H1 (cell line): ENCODE data around the gene FKBP8. TPM values are rescaled to one million over a fixed set of nuclear protein-coding genes. Genes with fewer than 3 reads are reported as not detected.

Experiments
- CTCF ChIA-PET: fragments of 300-600 bp; sonication (Branson Sonifier 250); formaldehyde crosslinking; loops from one replicate; lab custom pipeline; 2021; ENCODE audit not compliant: partially characterized antibody; lab: Charles Lee
- POLR2A ChIA-PET: fragments of 300-600 bp; sonication (Branson Sonifier 250); formaldehyde crosslinking; loops from one replicate; lab custom pipeline; 2021; ENCODE audit warnings: inconsistent platforms; ENCODE audit not compliant: partially characterized antibody; lab: Charles Lee
- DNase-seq, 2 experiments: peaks; one replicate each; pipeline versions ENCODE4 v3.0.0 to v3.0.0-alpha.2; 2010 to 2022; ENCODE audit warnings: low spot score in 2 of 2, low read depth in 1 of 2, mixed read lengths in 1 of 2
- FAIRE-seq: peaks from 2 replicates; lab custom pipeline; 2011; peaks lifted over from hg19 to GRCh38; lab: Jason Lieb, UNC
- H2AFZ ChIP-seq: 2 replicates; pipeline ENCODE4 v1.8.1; 2012; ENCODE audit warnings: low read length, inconsistent platforms
- H2AK5ac ChIP-seq: 2 replicates; pipeline ENCODE4 v1.6.1; 2013; ENCODE audit warnings: low read depth, low read length
- H2BK120ac ChIP-seq: replicated peaks from 2 replicates; pipeline ENCODE3; 2013; ENCODE audit warnings: low read depth, low read length, inconsistent platforms
- H2BK12ac ChIP-seq: 2 replicates; pipeline ENCODE4 v1.6.1; 2013; ENCODE audit warnings: low read depth, low read length
- H2BK15ac ChIP-seq: 2 replicates; pipeline ENCODE4 v1.6.1; 2013; ENCODE audit warnings: low read length
- H2BK20ac ChIP-seq: 2 replicates; pipeline ENCODE4 v1.6.1; 2013; ENCODE audit warnings: low read length
- H2BK5ac ChIP-seq: 2 replicates; pipeline ENCODE4 v1.6.1; 2013; ENCODE audit warnings: low read depth, low read length
- H3K14ac ChIP-seq: 2 replicates; pipeline ENCODE4 v1.6.1; 2013; ENCODE audit warnings: inconsistent platforms; ENCODE audit not compliant: insufficient read length
- H3K18ac ChIP-seq: 2 replicates; pipeline ENCODE4 v1.6.1; 2013; ENCODE audit warnings: low read length; ENCODE audit errors: extremely low read depth
- H3K23ac ChIP-seq: 2 replicates; pipeline ENCODE4 v1.6.1; 2013; ENCODE audit warnings: inconsistent platforms; ENCODE audit not compliant: insufficient read length
- H3K23me2 ChIP-seq: 2 replicates; pipeline ENCODE4 v1.6.1; 2013; ENCODE audit warnings: low read depth, low read length
- H3K27ac ChIP-seq: 2 replicates; pipeline ENCODE4 v1.6.1; 2011; ENCODE audit warnings: low read depth, low read length, inconsistent platforms
- H3K27me3 ChIP-seq, 4 experiments: replicated peaks in 1 of 4; 1 replicate in 1 of 4; 2 replicates in 3 of 4; pipeline versions ENCODE4 v1.6.1 to v1.8.1; 2011 to 2013; ENCODE audit warnings: low read length in 3 of 4, mild to moderate bottlenecking in 3 of 4, inconsistent platforms in 2 of 4, mixed read lengths in 2 of 4, moderate library complexity in 1 of 4; ENCODE audit not compliant: control insufficient read depth in 3 of 4, insufficient read depth in 3 of 4; ENCODE audit errors: extremely low read depth in 1 of 4
- H3K36me3 ChIP-seq, 4 experiments: 2 replicates each; pipeline versions ENCODE4 v1.6.1 to v1.8.1; 2011 to 2013; ENCODE audit warnings: mild to moderate bottlenecking in 4 of 4, low read length in 3 of 4, moderate library complexity in 2 of 4, control low read depth in 1 of 4, inconsistent platforms in 1 of 4; ENCODE audit not compliant: insufficient read depth in 4 of 4, control insufficient read depth in 2 of 4
- H3K4ac ChIP-seq: replicated peaks from 2 replicates; pipeline ENCODE3; 2013; ENCODE audit warnings: low read length, low read depth, mixed read lengths, inconsistent platforms; ENCODE audit not compliant: insufficient read length
- H3K4me1 ChIP-seq, 4 experiments: replicated peaks in 1 of 4; 1 replicate in 1 of 4; 2 replicates in 3 of 4; pipeline versions ENCODE4 v1.6.1 to v1.8.1; 2011 to 2013; ENCODE audit warnings: low read length in 3 of 4, inconsistent platforms in 2 of 4, mixed read lengths in 1 of 4; ENCODE audit not compliant: insufficient read depth in 4 of 4, control insufficient read depth in 3 of 4
- H3K4me2 ChIP-seq, 2 experiments: 2 replicates each; pipeline versions ENCODE4 v1.6.1 to v1.8.1; 2011 to 2013; ENCODE audit warnings: low read depth in 2 of 2, low read length in 2 of 2, control low read depth in 1 of 2, inconsistent platforms in 1 of 2, mild to moderate bottlenecking in 1 of 2; ENCODE audit not compliant: insufficient read depth in 1 of 2
- H3K4me3 ChIP-seq, 4 experiments: fragments of 200-600, 300-600 bp in 1 of 4; sonication (generic), shearing (Covaris generic), sonication (Bioruptor Twin) in 1 of 4; 2 replicates each; pipeline versions ENCODE4 v1.5.1 to v1.8.1; 2011 to 2016; ENCODE audit warnings: low read length in 4 of 4, low read depth in 3 of 4, control low read depth in 2 of 4, inconsistent platforms in 2 of 4, mild to moderate bottlenecking in 2 of 4, mixed read lengths in 1 of 4, moderate library complexity in 1 of 4; ENCODE audit not compliant: insufficient read depth in 2 of 4; ENCODE audit errors: extremely low read depth in 1 of 4
- H3K56ac ChIP-seq: replicated peaks from 2 replicates; pipeline ENCODE3; 2013; ENCODE audit warnings: low read depth, mild to moderate bottlenecking, mixed read lengths, low read length, inconsistent platforms; ENCODE audit not compliant: insufficient read length
- H3K79me1 ChIP-seq: 2 replicates; pipeline ENCODE4 v1.6.1; 2013; ENCODE audit warnings: low read depth, low read length, control low read depth
- H3K79me2 ChIP-seq, 2 experiments: 2 replicates each; pipeline versions ENCODE4 v1.6.1 to v1.8.1; 2012 to 2013; ENCODE audit warnings: low read length in 2 of 2, mild to moderate bottlenecking in 2 of 2, inconsistent platforms in 1 of 2; ENCODE audit not compliant: insufficient read depth in 2 of 2, control insufficient read depth in 1 of 2
- H3K9ac ChIP-seq, 4 experiments: replicated peaks in 1 of 4; 1 replicate in 1 of 4; 2 replicates in 3 of 4; pipeline versions ENCODE4 v1.6.1 to v1.8.1; 2011 to 2013; ENCODE audit warnings: low read depth in 3 of 4, low read length in 3 of 4, control low read depth in 2 of 4, mild to moderate bottlenecking in 2 of 4, moderate library complexity in 2 of 4, inconsistent platforms in 1 of 4; ENCODE audit errors: extremely low read depth in 1 of 4
- H3K9me3 ChIP-seq, 2 experiments: 2 replicates each; pipeline versions ENCODE4 v1.6.1 to v1.8.1; 2012 to 2013; ENCODE audit warnings: mild to moderate bottlenecking in 2 of 2, moderate library complexity in 2 of 2, control low read depth in 1 of 2, inconsistent platforms in 1 of 2, low read depth in 1 of 2, low read length in 1 of 2, mixed read lengths in 1 of 2; ENCODE audit not compliant: insufficient read depth in 2 of 2
- H4K20me1 ChIP-seq, 2 experiments: replicated peaks in 1 of 2; 2 replicates each; pipeline versions ENCODE3 to v1.8.1; 2011 to 2013; ENCODE audit warnings: inconsistent platforms in 2 of 2, low read length in 2 of 2, mild to moderate bottlenecking in 1 of 2; ENCODE audit not compliant: insufficient read depth in 2 of 2, control insufficient read depth in 1 of 2
- H4K5ac ChIP-seq: 2 replicates; pipeline ENCODE4 v1.6.1; 2013; ENCODE audit warnings: low read length, low read depth, mixed read lengths, inconsistent platforms; ENCODE audit not compliant: insufficient read length
- H4K8ac ChIP-seq: 2 replicates; pipeline ENCODE4 v1.8.0; 2013; ENCODE audit warnings: mild to moderate bottlenecking, moderate library complexity, low read length, inconsistent platforms; ENCODE audit not compliant: insufficient read depth; ENCODE audit errors: extremely low read depth
- H4K91ac ChIP-seq: replicated peaks from 2 replicates; pipeline ENCODE3; 2013; ENCODE audit warnings: low read length, mixed read lengths, inconsistent platforms; ENCODE audit not compliant: insufficient read length
- WGBS, 2 experiments: shearing (Covaris generic) in 1 of 2; methylation state at CpG; one replicate each; pipeline versions ENCODE4 v1.1.6 to v1.1.7; 2013 to 2015; ENCODE audit warnings: low lambda C conversion rate in 2 of 2, mixed read lengths in 2 of 2, inconsistent platforms in 1 of 2, low coverage in 1 of 2, missing lambda C conversion rate in 1 of 2; ENCODE audit not compliant: insufficient replicate concordance in 2 of 2, insufficient coverage in 1 of 2, insufficient read length in 1 of 2; ENCODE audit errors: extremely low coverage in 1 of 2, missing lambda C conversion rate in 1 of 2; 5-methylcytosine and 5-hydroxymethylcytosine counted together
- polyA plus RNA-seq, 7 experiments: library from polyadenylated mRNA; depleted of rRNA in 3 of 7; stranded (reverse) in 5 of 7; unstranded in 2 of 7; fragments of >200 nt in 5 of 7; fragments of 200-250 nt in 2 of 7; gene quantifications; 1 replicate in 5 of 7; 2 replicates in 1 of 7; 4 replicates in 1 of 7; pipeline versions ENCODE4 v1.2.1 to v1.2.3, GENCODE V29; 2011 to 2013; ENCODE audit warnings: missing spikeins in 2 of 7, mixed read lengths in 2 of 7
- total RNA-seq: library from RNA; stranded (reverse); fragmentation: NEBNext Ultra II Directional; extraction: Animal tissue kit (Norgen Biotek cat#: 25700); gene quantifications from 2 replicates; pipeline ENCODE4 v1.2.1, GENCODE V29; 2021

Gene FKBP8
- total and polyA plus RNA-seq, 2 of the 8 experiments (the other 6 are each of a cell fraction or from before 2014, with no cell fraction given), result 264 to 309 TPM

- ChIA-PET CTCF (interaction anchor here (1.2 to 6.1 kb wide), 6 partner anchors 9 to 68 kb away, joined by 4 to 37 read pairs (median 6); partner anchors contain the start of genes ELL and REX1BD), POLR2A (interaction anchor here (0.7 to 3.9 kb wide), 10 partner anchors 8 to 460 kb away, joined by 3 to 22 read pairs (median 4); partner anchors contain the start of genes ELL, FKBP8 and REX1BD)
- FAIRE-seq, result no peak
- Histone ChIP-seq H3K27ac (no peak overlapping the region), H3K4me1 (no peaks in the 10 kb centered on the region), H3K9ac (no peak overlapping the region; a peak in 1 of 7 replicates), H3K9me3 (no peaks in the 10 kb centered on the region), H4K91ac (no peak overlapping the region), H2BK120ac (no peak overlapping the region), H3K23me2 (no peaks in the 10 kb centered on the region), H4K20me1 (peaks cover 3 to 4% of the 10 kb centered on the region in 2 experiments), H4K5ac (no peak overlapping the region), H3K4ac (no peak overlapping the region), H3K14ac (no peak overlapping the region), H3K4me3 (no peak overlapping the region), H4K8ac (no peak overlapping the region), H2BK12ac (no peak overlapping the region), H3K4me2 (no peak overlapping the region), H3K27me3 (no peaks in the 10 kb centered on the region; a peak in 1 of 7 replicates), H2AFZ (no peak overlapping the region), H3K79me1 (no peaks in the 10 kb centered on the region; the same call in 1 of the 2 replicates), H2BK20ac (no peak overlapping the region), H2BK5ac (no peak overlapping the region), H3K23ac (no peak overlapping the region), H3K18ac (no peak overlapping the region), H3K56ac (no peak overlapping the region), H2BK15ac (no peak overlapping the region), H3K36me3 (peaks cover 2 to 18% (median 12%) of the 10 kb centered on the region in 4 experiments; a peak in 7 of 8 replicates), H2AK5ac (no peak overlapping the region), H3K79me2 (no peaks in the 10 kb centered on the region)
- no peak for DNase-seq
- WGBS, 2 experiments, result 88% methylated on average over 7 of the region's 7 CpGs; no CpG with 5 or more reads in 1 of the 2 experiments
Observed at GRCh38 chr19:18529782-18530181, 13.6 kb downstream of the FKBP8 start.
